ENCODE measurements around the gene TGFBR1. TPM values are rescaled to one million over a fixed set of nuclear protein-coding genes. Genes with fewer than 3 reads are reported as not detected.

TGFBR1 gene
- total and polyA plus RNA-seq, 2 donors (not counting 3 experiments of a cell fraction or from before 2014, with no cell fraction given): 5.8 to 18.6 TPM

GRCh38 chr9:99056886-99057664, 47.8 kb upstream of the TGFBR1 start:
- FAIRE-seq: no peak

More at GRCh38 chr9:99056886-99057664, 47.8 kb upstream of the TGFBR1 start:
- no peak for TF ChIP-seq MYC (IDR thresholded peaks at IDR 0.05; ENCODE audit: low read depth, low read length)
- TF ChIP-seq, protein P1, sequence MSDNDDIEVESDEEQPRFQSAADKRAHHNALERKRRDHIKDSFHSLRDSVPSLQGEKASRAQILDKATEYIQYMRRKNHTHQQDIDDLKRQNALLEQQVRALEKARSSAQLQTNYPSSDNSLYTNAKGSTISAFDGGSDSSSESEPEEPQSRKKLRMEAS (IDR thresholded peaks at IDR 0.05; ENCODE audit: insufficient read depth, insufficient read length): no peak
- TF ChIP-seq GATA2 (IDR thresholded peaks at IDR 0.05; ENCODE audit: insufficient read depth, insufficient read length, low read depth, low read length): no peak
- TF ChIP-seq, protein P2, sequence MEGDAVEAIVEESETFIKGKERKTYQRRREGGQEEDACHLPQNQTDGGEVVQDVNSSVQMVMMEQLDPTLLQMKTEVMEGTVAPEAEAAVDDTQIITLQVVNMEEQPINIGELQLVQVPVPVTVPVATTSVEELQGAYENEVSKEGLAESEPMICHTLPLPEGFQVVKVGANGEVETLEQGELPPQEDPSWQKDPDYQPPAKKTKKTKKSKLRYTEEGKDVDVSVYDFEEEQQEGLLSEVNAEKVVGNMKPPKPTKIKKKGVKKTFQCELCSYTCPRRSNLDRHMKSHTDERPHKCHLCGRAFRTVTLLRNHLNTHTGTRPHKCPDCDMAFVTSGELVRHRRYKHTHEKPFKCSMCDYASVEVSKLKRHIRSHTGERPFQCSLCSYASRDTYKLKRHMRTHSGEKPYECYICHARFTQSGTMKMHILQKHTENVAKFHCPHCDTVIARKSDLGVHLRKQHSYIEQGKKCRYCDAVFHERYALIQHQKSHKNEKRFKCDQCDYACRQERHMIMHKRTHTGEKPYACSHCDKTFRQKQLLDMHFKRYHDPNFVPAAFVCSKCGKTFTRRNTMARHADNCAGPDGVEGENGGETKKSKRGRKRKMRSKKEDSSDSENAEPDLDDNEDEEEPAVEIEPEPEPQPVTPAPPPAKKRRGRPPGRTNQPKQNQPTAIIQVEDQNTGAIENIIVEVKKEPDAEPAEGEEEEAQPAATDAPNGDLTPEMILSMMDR (IDR thresholded peaks at IDR 0.05; ENCODE audit: extremely low read depth in 1 of 2, insufficient read depth in 1 of 2, low read depth in 1 of 2, low read length in 2 of 2): no peak
- H3K4me1 ChIP-seq (ENCODE audit: control insufficient read depth, extremely low read depth, insufficient read depth, low read length): no peaks in the 10 kb centered on the region
- no peaks in the 10 kb centered on the region for H3K9me3 ChIP-seq (replicated peaks; ENCODE audit: control insufficient read depth, insufficient read depth, low read length)
- no peak overlapping the region for H3K9ac ChIP-seq (replicated peaks; ENCODE audit: extremely low read depth, insufficient read depth, low read length)
- H4K20me1 ChIP-seq (replicated peaks; ENCODE audit: control insufficient read depth, extremely low read depth, insufficient read depth, low read length): no peaks in the 10 kb centered on the region
- no peaks in the 10 kb centered on the region for H3K79me2 ChIP-seq (ENCODE audit: control insufficient read depth, insufficient read depth, low read length)
- intact Hi-C loops (cut with micrococcal nuclease) (no loop called here), dilution Hi-C loops (cut with MboI; ENCODE audit: extremely low pct_ligation_motif_present, low sequenced_read_pairs) (no loop called here)
- BruUV-seq (replicated peaks): no TSS peak
- ChIA-PET POLR2A (no interaction called here), CTCF (no interaction called here)
- H3K27ac ChIP-seq (ENCODE audit: insufficient read depth, low read depth, low read length): no peak overlapping the region
- no peak for DNase-seq (ENCODE audit: low read depth, low spot score)
- no peak overlapping the region for H2AFZ ChIP-seq (ENCODE audit: low read depth, low read length)
- no peak overlapping the region for H3K4me3 ChIP-seq (replicated peaks in 1 of 3; ENCODE audit: insufficient read depth in 1 of 3, low read depth in 1 of 3, low read length in 3 of 3)
- no peaks in the 10 kb centered on the region for H3K9me1 ChIP-seq (replicated peaks; ENCODE audit: control insufficient read depth, extremely low read depth, insufficient read depth, low read length)
- H3K27me3 ChIP-seq (ENCODE audit: control insufficient read depth in 2 of 2, insufficient read depth in 2 of 2, low read length in 2 of 2): peaks cover 3 to 4% of the 10 kb centered on the region in 2 experiments
- H3K4me2 ChIP-seq (ENCODE audit: insufficient read depth, low read length): no peak overlapping the region
- H3K36me3 ChIP-seq (ENCODE audit: control insufficient read depth in 2 of 2, extremely low read depth in 1 of 2, insufficient read depth in 2 of 2, low read length in 2 of 2): no peaks in the 10 kb centered on the region
